Neural cell (in vitro differentiated cells): Measurements from ENCODE around the gene CACNA1C.

Experiments
- CTCF ChIP-seq: fragments of 450-650 bp; IDR thresholded peaks from 2 replicates; pipeline ENCODE4 v1.5.1; 2014; ENCODE audit warnings: antibody characterized with exemption, mild to moderate bottlenecking, moderate library complexity; ENCODE audit not compliant: poor library complexity, severe bottlenecking
- EP300 ChIP-seq: fragments of 450-650 bp; conservative IDR thresholded peaks from 2 replicates; pipeline ENCODE4 v1.6.1; 2014; ENCODE audit warnings: antibody characterized with exemption, mild to moderate bottlenecking, moderate library complexity; ENCODE audit not compliant: poor library complexity, severe bottlenecking
- EZH2 ChIP-seq: fragments of 200-600, 300-800 bp; shearing (Covaris generic), sonication (generic); IDR thresholded peaks from 2 replicates; pipeline ENCODE4 v1.6.1; 2014; ENCODE audit warnings: antibody characterized with exemption, low read length, borderline replicate concordance, mild to moderate bottlenecking; ENCODE audit not compliant: insufficient read depth, poor library complexity, severe bottlenecking
- MXI1 ChIP-seq: fragments of 450-650 bp; conservative IDR thresholded peaks from 2 replicates; pipeline ENCODE4 v1.6.1; 2014; ENCODE audit warnings: antibody characterized with exemption, mild to moderate bottlenecking; ENCODE audit not compliant: poor library complexity, severe bottlenecking
- POLR2AphosphoS5 ChIP-seq: IDR thresholded peaks from 2 replicates; pipeline ENCODE4 v1.6.1; 2012
- RAD21 ChIP-seq: fragments of 450-650 bp; conservative IDR thresholded peaks from 2 replicates; pipeline ENCODE4 v1.6.1; 2014; ENCODE audit warnings: antibody characterized with exemption, mild to moderate bottlenecking, moderate library complexity
- REST ChIP-seq: IDR thresholded peaks from 2 replicates; pipeline ENCODE4 v1.6.1; 2012; ENCODE audit warnings: borderline replicate concordance
- SMC3 ChIP-seq: fragments of 450-650 bp; conservative IDR thresholded peaks from 2 replicates; pipeline ENCODE4 v1.6.1; 2014; ENCODE audit warnings: antibody characterized with exemption, mild to moderate bottlenecking, moderate library complexity; ENCODE audit not compliant: poor library complexity
- TAF1 ChIP-seq: IDR thresholded peaks from 2 replicates; pipeline ENCODE4 v1.6.1; 2012; ENCODE audit warnings: low read depth

GRCh38 chr12:2068653-2069052, 15.9 kb downstream of the CACNA1C start:
- TF ChIP-seq RAD21 (no peak), POLR2AphosphoS5 (no peak), CTCF (no peak), REST (no peak), MXI1 (no peak), EZH2 (no peak), EP300 (no peak), SMC3 (no peak), TAF1 (no peak)
